HepG2 (cell line): Measurements from ENCODE around the gene SLC25A45. TPM values are rescaled to one million over a fixed set of nuclear protein-coding genes. Genes with fewer than 3 reads are reported as not detected.

Experiments used
- ATAC-seq: fragments of 200-7000 bp; cut with Tn5 transposase; 3 replicates; pipeline ENCODE4 v1.9.1; 2020; ENCODE audit warnings: mild to moderate bottlenecking, moderate library complexity
- BruUV-seq: library from RNA; stranded (reverse); fragments of 400-500 nt; replicated peaks from 2 replicates; lab custom pipeline; 2021; lab: Mats Ljungman, UMichigan
- CTCF ChIA-PET: fragments of 300-600 bp; formaldehyde crosslinking; extraction: SDS; loops from one replicate; lab custom pipeline; 2021; ENCODE audit warnings: low total read pairs, inconsistent platforms, low intra/inter-chr PET ratio; lab: Yijun Ruan, JAX
- POLR2A ChIA-PET: fragments of 350-600 bp; sonication (Branson Sonifier 250); formaldehyde crosslinking; loops from one replicate; lab custom pipeline; 2020; ENCODE audit warnings: antibody characterized with exemption, inconsistent platforms; lab: Yijun Ruan, JAX
- DNase-seq: peaks from one replicate; pipeline ENCODE4 v3.0.0-alpha.2; 2015; ENCODE audit warnings: low spot score
- FAIRE-seq: peaks from 3 replicates; lab custom pipeline; 2011; peaks lifted over from hg19 to GRCh38; lab: Jason Lieb, UNC
- H2AFZ ChIP-seq: one replicate; pipeline ENCODE4 v1.6.1; 2011; ENCODE audit warnings: low read length, inconsistent platforms
- H3K27ac ChIP-seq: fragments of 300-600 bp; 3 replicates; pipeline ENCODE4 v1.8.0; 2011; ENCODE audit warnings: mixed run types, mild to moderate bottlenecking, mixed read lengths, low read length, inconsistent platforms; ENCODE audit not compliant: insufficient read depth; ENCODE audit errors: extremely low read length
- H3K27me3 ChIP-seq, 2 experiments: fragments of 200-600 bp in 1 of 2; 2 replicates in 1 of 2; 3 replicates in 1 of 2; pipeline versions ENCODE4 v1.6.0 to v1.8.0; 2011; ENCODE audit warnings: low read length in 2 of 2, mild to moderate bottlenecking in 2 of 2, moderate library complexity in 2 of 2, inconsistent platforms in 1 of 2; ENCODE audit not compliant: insufficient read depth in 2 of 2, control insufficient read depth in 1 of 2
- H3K36me3 ChIP-seq, 2 experiments: fragments of 200-600 bp in 1 of 2; replicated peaks in 1 of 2; 2 replicates in 1 of 2; 3 replicates in 1 of 2; pipeline versions ENCODE4 v1.5.1 to v1.8.0; 2011; ENCODE audit warnings: low read length in 2 of 2, inconsistent platforms in 1 of 2; ENCODE audit not compliant: insufficient read depth in 2 of 2, control insufficient read depth in 1 of 2
- H3K4me1 ChIP-seq: 2 replicates; pipeline ENCODE4 v1.5.1; 2012; ENCODE audit warnings: low read length, inconsistent platforms; ENCODE audit not compliant: insufficient read depth
- H3K4me2 ChIP-seq: 2 replicates; pipeline ENCODE4 v1.6.0; 2011; ENCODE audit warnings: low read depth, low read length, inconsistent platforms
- H3K4me3 ChIP-seq, 3 experiments: fragments of 200-600 bp in 1 of 3; sonication (generic), shearing (Covaris generic) in 1 of 3; replicated peaks in 1 of 3; 2 replicates each; pipeline ENCODE4 v1.5.1; 2011 to 2016; ENCODE audit warnings: low read length in 3 of 3, inconsistent platforms in 2 of 3, low read depth in 2 of 3, mild to moderate bottlenecking in 2 of 3, control low read depth in 1 of 3, mixed read lengths in 1 of 3; ENCODE audit not compliant: insufficient read depth in 1 of 3
- H3K79me2 ChIP-seq: one replicate; pipeline ENCODE4 v1.6.1; 2011; ENCODE audit warnings: low read length, inconsistent platforms; ENCODE audit not compliant: insufficient read depth
- H3K9ac ChIP-seq: 2 replicates; pipeline ENCODE4 v1.6.0; 2011; ENCODE audit warnings: mild to moderate bottlenecking, low read depth, low read length, inconsistent platforms; ENCODE audit not compliant: insufficient read depth
- H3K9me3 ChIP-seq: 2 replicates; pipeline ENCODE4 v1.5.1; 2012; ENCODE audit warnings: mild to moderate bottlenecking, low read length
- H4K20me1 ChIP-seq: 2 replicates; pipeline ENCODE4 v1.6.0; 2011; ENCODE audit warnings: inconsistent platforms, mild to moderate bottlenecking, low read length, moderate library complexity; ENCODE audit not compliant: insufficient read depth
- AHDC1 ChIP-seq: sonication (generic); formaldehyde crosslinking; IDR thresholded peaks from 2 replicates; pipeline ENCODE4 v1.5.1; 2020; ENCODE audit warnings: mild to moderate bottlenecking, missing genetic modification reagents, borderline replicate concordance
- CBX1 ChIP-seq: IDR thresholded peaks from one replicate; pipeline ENCODE4 v1.6.1; 2016; ENCODE audit warnings: antibody characterized with exemption, low read depth
- CC2D1A ChIP-seq: sonication (generic); formaldehyde crosslinking; IDR thresholded peaks from 2 replicates; pipeline ENCODE4 v1.8.1; 2023; ENCODE audit warnings: mild to moderate bottlenecking, missing genetic modification reagents
- E2F2 ChIP-seq: sonication (generic); formaldehyde crosslinking; IDR thresholded peaks from 2 replicates; pipeline ENCODE4 v1.4.0; 2020; ENCODE audit warnings: missing genetic modification reagents, borderline replicate concordance
- FOXJ3 ChIP-seq: sonication (generic); formaldehyde crosslinking; IDR thresholded peaks from 2 replicates; pipeline ENCODE4 v1.4.0; 2020; ENCODE audit warnings: missing genetic modification reagents, mild to moderate bottlenecking, borderline replicate concordance
- KMT2B ChIP-seq: IDR thresholded peaks from 2 replicates; pipeline ENCODE4 v1.6.1; 2016; ENCODE audit warnings: missing genetic modification reagents, missing compliant biosample characterization
- MAFG ChIP-seq: sonication (generic); formaldehyde crosslinking; IDR thresholded peaks from 2 replicates; pipeline ENCODE4 v1.5.1; 2020; ENCODE audit warnings: mild to moderate bottlenecking, missing genetic modification reagents
- MEF2D ChIP-seq: sonication (generic); formaldehyde crosslinking; IDR thresholded peaks from 2 replicates; pipeline ENCODE4 v1.5.1; 2020; ENCODE audit warnings: mild to moderate bottlenecking, missing genetic modification reagents
- RFX1 ChIP-seq: fragments of 450-650 bp; IDR thresholded peaks from 2 replicates; pipeline ENCODE4 v1.6.1; 2017
- TBP ChIP-seq: sonication (generic); formaldehyde crosslinking; IDR thresholded peaks from 2 replicates; pipeline ENCODE4 v1.5.0; 2020; ENCODE audit warnings: missing genetic modification reagents
- ZBTB42 ChIP-seq: sonication (generic); formaldehyde crosslinking; IDR thresholded peaks from 2 replicates; pipeline ENCODE4 v1.5.0; 2020; ENCODE audit warnings: mild to moderate bottlenecking, missing genetic modification reagents
- ZNF160 ChIP-seq: sonication (generic); formaldehyde crosslinking; IDR thresholded peaks from 2 replicates; pipeline ENCODE4 v1.8.0; 2022; ENCODE audit warnings: mild to moderate bottlenecking, inconsistent platforms, missing genetic modification reagents
- ZNF619 ChIP-seq: sonication (generic); formaldehyde crosslinking; IDR thresholded peaks from 2 replicates; pipeline ENCODE4 v1.4.0; 2020; ENCODE audit warnings: mild to moderate bottlenecking, missing genetic modification reagents
- ZNF704 ChIP-seq: sonication (generic); formaldehyde crosslinking; IDR thresholded peaks from 2 replicates; pipeline ENCODE4 v1.8.1; 2023; ENCODE audit warnings: mild to moderate bottlenecking, inconsistent platforms, moderate library complexity, missing genetic modification reagents, borderline replicate concordance
- ZNF766 ChIP-seq: sonication (generic); formaldehyde crosslinking; IDR thresholded peaks from 2 replicates; pipeline ENCODE4 v1.5.0; 2020; ENCODE audit warnings: missing genetic modification reagents, borderline replicate concordance
- ZNF800 ChIP-seq: sonication (generic); formaldehyde crosslinking; IDR thresholded peaks from 2 replicates; pipeline ENCODE4 v1.4.0; 2020; ENCODE audit warnings: missing genetic modification reagents
- WGBS: methylation state at CpG from one replicate; pipeline ENCODE4 v1.1.6; 2017; ENCODE audit warnings: low lambda C conversion rate; 5-methylcytosine and 5-hydroxymethylcytosine counted together
- in situ Hi-C: cut with HindIII; loops from 2 replicates; pipeline ENCODE4 v1.10.0; 2017; ENCODE audit warnings: low pct_unique_long_range_greater_than_20kb; ENCODE audit not compliant: extremely low pct_ligation_motif_present
- intact Hi-C: fragments of 100-400 bp; cut with micrococcal nuclease; formaldehyde crosslinking; loops from one replicate; pipeline ENCODE4 v1.10.0; 2022; ENCODE audit not compliant: unreplicated experiment
- polyA plus RNA-seq, 8 experiments: library from polyadenylated mRNA; depleted of rRNA in 3 of 8; stranded (reverse) in 7 of 8; unstranded in 1 of 8; fragments of >200 nt; fragmentation: Illumina TruSeq in 4 of 8; extraction: Trizol in 4 of 8; gene quantifications; 2 replicates each; pipeline versions ENCODE4 v1.2.1 to v1.2.3, GENCODE V29; 2011 to 2016; ENCODE audit warnings: low read depth in 4 of 8, missing spikeins in 1 of 8, mixed read lengths in 1 of 8; ENCODE audit not compliant: insufficient read depth in 1 of 8
- total RNA-seq, 5 experiments: library from RNA; depleted of rRNA; stranded (reverse); fragments of >200 nt; fragmentation: Illumina TruSeq; extraction: Trizol; gene quantifications; 2 replicates each; pipeline ENCODE4 v1.2.3, GENCODE V29; 2016; ENCODE audit warnings: low read depth in 1 of 5

The SLC25A45 gene
- total and polyA plus RNA-seq, 2 of the 13 experiments (the other 11 are each of a cell fraction or from before 2014, with no cell fraction given): 1.2 to 3.4 TPM

GRCh38 chr11:65419460-65419771 lies 37.0 kb upstream of the SLC25A45 start:
- no peak for DNase-seq
- intact Hi-C loops (loop anchor here (5.0 kb wide), 1 partner anchor 93 kb away; no protein-coding TSS in a partner anchor), in situ Hi-C loops (loop anchor here (5.0 kb wide), 1 partner anchor 37 kb away; the partner anchor contains the start of gene SLC25A45)
- peaks cover 18% of the 10 kb centered on the region for H4K20me1 ChIP-seq
- no peak for FAIRE-seq
- ChIA-PET POLR2A (interaction anchor here (0.7 to 17.8 kb wide), 30 partner anchors 8 to 291 kb away, joined by 3 to 952 read pairs (median 12); partner anchors contain the start of genes DPF2, EHBP1L1, FRMD8 and MALAT1), CTCF (no interaction called here)
- no peaks in the 10 kb centered on the region; a peak in 1 of 5 replicates for H3K27me3 ChIP-seq
- peak overlapping the region; percentile 100 for H3K9ac ChIP-seq
- H3K79me2 ChIP-seq: peaks cover 56% of the 10 kb centered on the region
- H3K4me1 ChIP-seq: peaks cover 63% of the 10 kb centered on the region
- ATAC-seq: no peak
- H2AFZ ChIP-seq: no peak overlapping the region
- H3K36me3 ChIP-seq: no peaks in the 10 kb centered on the region; a peak in 1 of 5 replicates
- no TSS peak for BruUV-seq
- peak overlapping the region; percentile 100 for H3K27ac ChIP-seq
- H3K4me3 ChIP-seq: peak overlapping the region; percentile 66 to 87 (median 70)
- H3K9me3 ChIP-seq: no peaks in the 10 kb centered on the region
- WGBS: 0% methylated on average over 5 of the region's 7 CpGs
- H3K4me2 ChIP-seq: peak overlapping the region; percentile 99
- TF ChIP-seq ZNF800 (CRISPR knock-in tag): no peak
- no peak for TF ChIP-seq KMT2B (CRISPR knock-in tag)
- no peak for TF ChIP-seq CBX1
- no peak for TF ChIP-seq ZNF766 (CRISPR knock-in tag)
- no peak for TF ChIP-seq MAFG
- no peak for TF ChIP-seq MEF2D
- TF ChIP-seq CC2D1A: no peak
- TF ChIP-seq ZNF160: no peak
- no peak for TF ChIP-seq FOXJ3 (CRISPR knock-in tag)
- TF ChIP-seq TBP (CRISPR knock-in tag): no peak
- no peak for TF ChIP-seq AHDC1 (CRISPR knock-in tag)
- no peak for TF ChIP-seq RFX1
- TF ChIP-seq ZNF619 (CRISPR knock-in tag): no peak
- no peak for TF ChIP-seq ZNF704 (CRISPR knock-in tag)
- no peak for TF ChIP-seq E2F2 (CRISPR knock-in tag)
- TF ChIP-seq ZBTB42: peak; percentile 20
